ENCODE results near the gene ELF5.

Gene ELF5

DNA sequence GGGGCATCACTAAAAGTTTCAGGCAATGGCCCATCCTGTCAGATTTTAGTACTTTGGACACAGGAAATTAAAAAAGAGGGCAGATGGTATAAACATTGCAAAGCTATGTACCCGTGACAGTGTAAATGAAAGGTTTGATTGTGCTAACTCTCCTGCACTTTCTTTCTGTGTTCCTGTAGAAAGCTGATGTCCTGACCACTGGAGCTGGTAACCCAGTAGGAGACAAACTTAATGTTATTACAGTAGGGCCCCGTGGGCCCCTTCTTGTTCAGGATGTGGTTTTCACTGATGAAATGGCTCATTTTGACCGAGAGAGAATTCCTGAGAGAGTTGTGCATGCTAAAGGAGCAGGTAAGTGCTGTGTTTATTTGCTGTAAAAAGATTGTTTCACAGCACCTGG lies 64.6 kb downstream of the ELF5 start:
- no CpG with 5 or more reads among the region's 3 CpGs for WGBS (ENCODE audit: extremely low coverage, insufficient coverage, insufficient read length)
- H3K9me3 ChIP-seq (ENCODE audit: insufficient read depth, low read depth, low read length) = no peaks in the 10 kb centered on the region
- H3K27ac ChIP-seq (ENCODE audit: low read depth, low read length) = no peak overlapping the region
- no peak overlapping the region for H3K9ac ChIP-seq (ENCODE audit: low read length)
- no peak overlapping the region for H3K23ac ChIP-seq (ENCODE audit: low read length)
- H3K27me3 ChIP-seq (ENCODE audit: insufficient read depth, low read length) = no peaks in the 10 kb centered on the region
- H3K4me1 ChIP-seq (ENCODE audit: control insufficient read depth in 1 of 2, insufficient read depth in 2 of 2, low read length in 2 of 2) = no peaks in the 10 kb centered on the region
- no peak overlapping the region for H4K8ac ChIP-seq (ENCODE audit: low read depth, low read length)
- H3K18ac ChIP-seq (ENCODE audit: low read length) = no peak overlapping the region
- H4K12ac ChIP-seq (ENCODE audit: low read depth, low read length) = no peak overlapping the region
- no peak overlapping the region for H2AFZ ChIP-seq (ENCODE audit: insufficient read depth, low read length, poor library complexity)
- no peak overlapping the region for H3K4me2 ChIP-seq (ENCODE audit: low read length)
- H2BK5ac ChIP-seq (ENCODE audit: low read depth, low read length, poor library complexity) = no peak overlapping the region
- no peaks in the 10 kb centered on the region for H3K36me3 ChIP-seq (ENCODE audit: control insufficient read depth in 1 of 2, insufficient read depth in 2 of 2, low read length in 2 of 2)
- no peak for DNase-seq
- no peak overlapping the region for H2BK12ac ChIP-seq (ENCODE audit: low read length)
- no peak overlapping the region for H4K91ac ChIP-seq (ENCODE audit: low read depth, low read length)
- H3K14ac ChIP-seq (ENCODE audit: low read length) = no peak overlapping the region
- no peaks in the 10 kb centered on the region for H3K79me1 ChIP-seq (ENCODE audit: low read length)
- H3K4ac ChIP-seq (ENCODE audit: low read depth, low read length) = no peak overlapping the region
- no peak overlapping the region for H2BK120ac ChIP-seq (ENCODE audit: insufficient read depth, low read length, poor library complexity)
- H3K4me3 ChIP-seq (ENCODE audit: low read depth, low read length) = no peak overlapping the region
- H3K79me2 ChIP-seq (ENCODE audit: control insufficient read depth, insufficient read depth, low read length, poor library complexity) = no peaks in the 10 kb centered on the region
- H2AK5ac ChIP-seq (ENCODE audit: low read length) = no peak overlapping the region

DNA sequence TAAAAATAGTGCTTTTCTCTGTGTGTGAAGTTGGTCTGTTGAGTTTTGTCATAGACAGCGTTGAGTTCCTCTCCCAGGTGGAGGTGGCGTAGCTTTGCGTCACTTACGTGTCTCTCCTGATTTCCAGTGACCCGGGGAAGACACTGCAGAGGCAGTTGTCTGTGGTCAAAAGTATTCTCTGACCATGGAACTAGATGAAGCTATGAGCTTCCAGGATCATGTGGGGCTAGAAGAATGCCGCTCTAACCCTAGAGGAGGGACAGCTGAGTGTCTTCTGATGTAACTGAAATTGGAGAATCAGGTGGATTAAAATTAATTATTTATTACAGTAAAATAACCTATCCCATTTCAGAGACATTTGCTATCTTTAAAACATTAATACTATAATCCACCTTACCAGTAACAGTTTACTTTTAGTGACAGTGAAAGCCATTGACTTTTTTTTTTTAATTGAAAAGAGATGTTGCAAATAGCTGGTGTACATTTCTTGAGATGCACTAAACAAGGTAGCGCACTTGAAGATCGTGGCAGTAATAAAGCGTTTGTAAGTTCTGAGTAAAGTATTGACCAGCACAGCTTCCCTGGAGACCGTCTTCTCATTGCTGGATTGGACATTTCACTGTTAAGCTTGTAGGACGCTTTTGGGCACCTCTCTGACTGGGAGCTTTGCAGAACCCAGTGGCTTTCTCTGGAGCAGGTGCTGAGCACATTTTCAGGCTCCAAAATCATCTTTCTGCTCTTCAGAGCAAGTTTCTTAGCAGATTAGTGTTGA lies 65.2 kb downstream of the ELF5 start:
- H3K9me3 ChIP-seq (ENCODE audit: insufficient read depth, low read depth, low read length) = no peaks in the 10 kb centered on the region
- no CpG with 5 or more reads among the region's 11 CpGs for WGBS (ENCODE audit: extremely low coverage, insufficient coverage, insufficient read length)
- no peak overlapping the region for H3K4me3 ChIP-seq (ENCODE audit: low read depth, low read length)
- no peak overlapping the region for H3K9ac ChIP-seq (ENCODE audit: low read length)
- no peak for DNase-seq
- no peak overlapping the region for H3K14ac ChIP-seq (ENCODE audit: low read length)
- no peak overlapping the region for H3K4ac ChIP-seq (ENCODE audit: low read depth, low read length)
- no peaks in the 10 kb centered on the region for H3K79me1 ChIP-seq (ENCODE audit: low read length)
- H3K4me1 ChIP-seq (ENCODE audit: control insufficient read depth in 1 of 2, insufficient read depth in 2 of 2, low read length in 2 of 2) = no peaks in the 10 kb centered on the region
- no peak overlapping the region for H2BK120ac ChIP-seq (ENCODE audit: insufficient read depth, low read length, poor library complexity)
- H3K79me2 ChIP-seq (ENCODE audit: control insufficient read depth, insufficient read depth, low read length, poor library complexity) = no peaks in the 10 kb centered on the region
- no peak overlapping the region for H2BK5ac ChIP-seq (ENCODE audit: low read depth, low read length, poor library complexity)
- no peak overlapping the region for H2AK5ac ChIP-seq (ENCODE audit: low read length)
- H3K36me3 ChIP-seq (ENCODE audit: control insufficient read depth in 1 of 2, insufficient read depth in 2 of 2, low read length in 2 of 2) = no peaks in the 10 kb centered on the region
- H3K27ac ChIP-seq (ENCODE audit: low read depth, low read length) = no peak overlapping the region
- no peak overlapping the region for H4K8ac ChIP-seq (ENCODE audit: low read depth, low read length)
- no peak overlapping the region for H4K91ac ChIP-seq (ENCODE audit: low read depth, low read length)
- no peak overlapping the region for H3K18ac ChIP-seq (ENCODE audit: low read length)
- H4K12ac ChIP-seq (ENCODE audit: low read depth, low read length) = no peak overlapping the region
- H2BK12ac ChIP-seq (ENCODE audit: low read length) = no peak overlapping the region
- no peak overlapping the region for H2AFZ ChIP-seq (ENCODE audit: insufficient read depth, low read length, poor library complexity)
- H3K23ac ChIP-seq (ENCODE audit: low read length) = no peak overlapping the region
- H3K27me3 ChIP-seq (ENCODE audit: insufficient read depth, low read length) = no peaks in the 10 kb centered on the region
- H3K4me2 ChIP-seq (ENCODE audit: low read length) = no peak overlapping the region

DNA sequence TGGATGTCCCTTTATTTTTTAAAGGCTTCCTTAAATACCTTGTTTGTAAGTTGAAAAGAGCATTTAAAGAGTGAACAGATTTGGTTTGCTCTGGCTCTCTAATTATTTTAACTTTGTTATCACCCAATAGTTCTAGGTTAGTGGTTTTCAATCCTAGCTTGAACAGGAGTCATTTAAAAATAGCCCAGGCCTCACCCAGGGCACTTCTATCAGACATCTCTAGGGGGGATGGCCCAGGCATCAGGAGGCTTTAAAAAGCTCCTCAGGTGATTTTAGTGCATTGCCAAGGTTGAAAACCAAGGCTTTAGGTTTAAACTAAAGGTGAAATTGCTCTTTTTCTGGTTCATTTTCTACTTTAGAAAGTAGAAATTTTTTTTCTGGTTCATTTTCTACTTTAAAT lies 66.5 kb downstream of the ELF5 start:
- H3K4me2 ChIP-seq (ENCODE audit: low read length) = no peak overlapping the region
- no peak overlapping the region for H2AK5ac ChIP-seq (ENCODE audit: low read length)
- no peaks in the 10 kb centered on the region for H3K79me1 ChIP-seq (ENCODE audit: low read length)
- no peak overlapping the region for H3K27ac ChIP-seq (ENCODE audit: low read depth, low read length)
- H3K4me3 ChIP-seq (ENCODE audit: low read depth, low read length) = no peak overlapping the region
- no peaks in the 10 kb centered on the region for H3K27me3 ChIP-seq (ENCODE audit: insufficient read depth, low read length)
- H4K91ac ChIP-seq (ENCODE audit: low read depth, low read length) = no peak overlapping the region
- DNase-seq = no peak
- no peak overlapping the region for H2AFZ ChIP-seq (ENCODE audit: insufficient read depth, low read length, poor library complexity)
- no peaks in the 10 kb centered on the region for H3K9me3 ChIP-seq (ENCODE audit: insufficient read depth, low read depth, low read length)
- no peaks in the 10 kb centered on the region for H3K36me3 ChIP-seq (ENCODE audit: control insufficient read depth in 1 of 2, insufficient read depth in 2 of 2, low read length in 2 of 2)
- H3K9ac ChIP-seq (ENCODE audit: low read length) = no peak overlapping the region
- no peak overlapping the region for H2BK120ac ChIP-seq (ENCODE audit: insufficient read depth, low read length, poor library complexity)
- H3K4ac ChIP-seq (ENCODE audit: low read depth, low read length) = no peak overlapping the region
- H4K8ac ChIP-seq (ENCODE audit: low read depth, low read length) = no peak overlapping the region
- no peak overlapping the region for H4K12ac ChIP-seq (ENCODE audit: low read depth, low read length)
- no peak overlapping the region for H3K23ac ChIP-seq (ENCODE audit: low read length)
- no peaks in the 10 kb centered on the region for H3K4me1 ChIP-seq (ENCODE audit: control insufficient read depth in 1 of 2, insufficient read depth in 2 of 2, low read length in 2 of 2)
- no peak overlapping the region for H2BK5ac ChIP-seq (ENCODE audit: low read depth, low read length, poor library complexity)
- no peaks in the 10 kb centered on the region for H3K79me2 ChIP-seq (ENCODE audit: control insufficient read depth, insufficient read depth, low read length, poor library complexity)
- H3K14ac ChIP-seq (ENCODE audit: low read length) = no peak overlapping the region
- H3K18ac ChIP-seq (ENCODE audit: low read length) = no peak overlapping the region
- no peak overlapping the region for H2BK12ac ChIP-seq (ENCODE audit: low read length)

DNA sequence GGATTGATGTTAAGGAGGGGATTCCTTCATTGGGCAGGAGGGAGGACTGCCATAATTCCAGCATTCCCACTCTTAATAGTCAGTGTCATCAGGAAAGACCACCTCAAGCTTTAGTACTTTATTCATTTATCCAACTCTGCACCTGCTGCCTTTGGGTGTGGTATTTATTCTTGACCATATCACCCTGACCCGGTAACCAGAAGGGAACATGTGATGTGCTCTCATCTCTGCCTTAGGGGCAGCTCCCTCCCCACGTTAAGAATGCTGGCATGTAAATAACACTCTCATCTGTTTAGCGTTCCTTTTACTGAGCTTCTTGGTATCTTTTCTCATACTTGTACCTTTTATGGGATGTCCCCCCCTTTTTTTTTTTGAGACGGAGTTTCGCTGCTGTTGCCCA lies 67.2 kb downstream of the ELF5 start:
- Histone ChIP-seq H4K8ac (ENCODE audit: low read depth, low read length) (no peak overlapping the region), H3K27me3 (ENCODE audit: insufficient read depth, low read length) (no peaks in the 10 kb centered on the region), H3K4ac (ENCODE audit: low read depth, low read length) (no peak overlapping the region), H4K91ac (ENCODE audit: low read depth, low read length) (no peak overlapping the region), H2AK5ac (ENCODE audit: low read length) (no peak overlapping the region), H3K9ac (ENCODE audit: low read length) (no peak overlapping the region), H2BK12ac (ENCODE audit: low read length) (no peak overlapping the region), H2AFZ (ENCODE audit: insufficient read depth, low read length, poor library complexity) (no peak overlapping the region), H3K18ac (ENCODE audit: low read length) (no peak overlapping the region), H3K23ac (ENCODE audit: low read length) (no peak overlapping the region), H3K36me3 (ENCODE audit: control insufficient read depth in 1 of 2, insufficient read depth in 2 of 2, low read length in 2 of 2) (no peaks in the 10 kb centered on the region), H4K12ac (ENCODE audit: low read depth, low read length) (no peak overlapping the region), H3K4me1 (ENCODE audit: control insufficient read depth in 1 of 2, insufficient read depth in 2 of 2, low read length in 2 of 2) (no peaks in the 10 kb centered on the region), H3K27ac (ENCODE audit: low read depth, low read length) (no peak overlapping the region), H3K79me2 (ENCODE audit: control insufficient read depth, insufficient read depth, low read length, poor library complexity) (no peaks in the 10 kb centered on the region), H3K14ac (ENCODE audit: low read length) (no peak overlapping the region), H2BK5ac (ENCODE audit: low read depth, low read length, poor library complexity) (no peak overlapping the region), H3K9me3 (ENCODE audit: insufficient read depth, low read depth, low read length) (no peaks in the 10 kb centered on the region), H3K4me3 (ENCODE audit: low read depth, low read length) (no peak overlapping the region), H3K4me2 (ENCODE audit: low read length) (no peak overlapping the region), H3K79me1 (ENCODE audit: low read length) (no peaks in the 10 kb centered on the region), H2BK120ac (ENCODE audit: insufficient read depth, low read length, poor library complexity) (no peak overlapping the region)
- no CpG with 5 or more reads among the region's 5 CpGs for WGBS (ENCODE audit: extremely low coverage, insufficient coverage, insufficient read length)
- DNase-seq = no peak
